Prostate gland (tissue), 2 donors: ENCODE data around the gene TIE1. TPM values are rescaled to one million over a fixed set of nuclear protein-coding genes. Genes with fewer than 3 reads are reported as not detected.

Experiments
- DNase-seq: peaks from one replicate; pipeline ENCODE4 v3.0.0-alpha.2; 2019; ENCODE audit warnings: low spot score
- H3K27ac ChIP-seq, 2 donors: fragments of 200-600 bp; sonication (generic); 2 replicates each; pipeline ENCODE4 v1.5.1; 2017 to 2019
- H3K27me3 ChIP-seq: fragments of 200-600 bp; sonication (generic); replicated peaks from 2 replicates; pipeline ENCODE4 v1.5.1; 2019; ENCODE audit not compliant: insufficient read depth
- H3K36me3 ChIP-seq, 2 donors: fragments of 200-600 bp; sonication (generic); 1 replicate in 1 of 2; 2 replicates in 1 of 2; pipeline versions ENCODE4 v1.5.1 to v1.8.1; 2017 to 2019
- H3K4me1 ChIP-seq: fragments of 200-600 bp; sonication (generic); replicated peaks from 2 replicates; pipeline ENCODE4 v1.5.1; 2019
- H3K4me3 ChIP-seq, 2 donors: fragments of 200-600 bp; sonication (generic); 2 replicates each; pipeline ENCODE4 v1.5.1; 2017 to 2019
- H3K9me3 ChIP-seq: fragments of 200-600 bp; sonication (generic); 2 replicates; pipeline ENCODE4 v1.5.1; 2017
- POLR2A ChIP-seq: fragments of 450-650 bp; IDR thresholded peaks from one replicate; pipeline ENCODE4 v1.6.1; 2016; ENCODE audit warnings: antibody characterized with exemption, mild to moderate bottlenecking
- POLR2AphosphoS5 ChIP-seq: sonication (generic); formaldehyde crosslinking; IDR thresholded peaks from one replicate; pipeline ENCODE4 v1.6.1; 2017; ENCODE audit warnings: antibody characterized with exemption
- WGBS: methylation state at CpG from one replicate; pipeline ENCODE4 v1.1.5; 2018; 5-methylcytosine and 5-hydroxymethylcytosine counted together
- intact Hi-C: fragments of 100-400 bp; cut with DNase I; formaldehyde crosslinking; loops from one replicate; pipeline ENCODE4 v1.14.2; 2022
- total RNA-seq, 2 donors: library from RNA; depleted of rRNA; stranded (reverse); fragments of >200 nt; gene quantifications; one replicate each; pipeline ENCODE4 v1.1.0, GENCODE V29; 2016
- TF ChIP-seq, protein P1 (sequence below), 4 experiments: fragments of 200-600 bp in 2 of 4; fragments of 450-650 bp in 2 of 4; sonication (generic) in 2 of 4; IDR thresholded peaks; 1 replicate in 3 of 4; 2 replicates in 1 of 4; pipeline ENCODE4 v1.5.1; 2016 to 2019; ENCODE audit warnings: antibody characterized with exemption in 4 of 4, mild to moderate bottlenecking in 2 of 4, moderate library complexity in 2 of 4

The TIE1 gene
- total RNA-seq, 2 donors from 2014 or later: 18.7 to 21.7 TPM

DNA sequence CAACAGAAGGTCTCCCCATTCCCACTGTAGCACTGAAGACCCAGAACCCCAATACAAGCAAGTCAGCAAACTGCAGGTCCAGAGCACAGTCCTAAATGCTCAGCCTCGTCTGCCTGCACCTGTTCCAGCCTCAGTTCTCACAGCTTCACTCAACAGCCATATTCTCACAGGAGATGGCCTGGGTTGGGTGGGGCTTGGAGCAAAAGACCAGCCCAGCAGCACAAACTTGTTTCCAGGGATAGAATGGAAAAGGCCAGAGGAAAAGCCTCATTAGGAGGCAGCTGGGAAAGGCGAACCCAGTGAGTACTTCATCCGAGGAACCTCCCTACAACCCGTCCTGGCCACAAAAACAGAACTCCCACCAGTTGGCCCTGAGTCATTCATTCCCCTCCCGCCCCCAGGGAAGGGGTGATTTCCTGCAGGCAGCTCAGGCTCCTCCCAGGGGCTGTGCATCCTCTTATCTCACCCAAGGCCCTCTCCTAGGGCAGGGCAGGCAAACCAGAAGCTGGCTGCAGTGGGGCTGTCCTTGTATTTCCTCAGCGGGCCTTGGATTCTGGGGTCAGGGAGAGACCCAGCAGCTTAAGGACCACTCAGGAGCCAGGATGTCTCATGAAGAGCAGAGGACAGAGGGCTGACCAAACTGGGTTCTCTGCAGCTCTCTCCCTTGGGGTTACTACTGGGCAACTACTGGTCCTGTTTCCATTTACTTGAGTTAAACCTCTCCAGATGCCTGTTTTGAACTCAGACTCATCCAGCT lies 29.4 kb downstream of the TIE1 start:
- Histone ChIP-seq H3K4me3 (no peak overlapping the region), H3K4me1 (no peaks in the 10 kb centered on the region), H3K36me3 (no peaks in the 10 kb centered on the region), H3K27me3 (no peaks in the 10 kb centered on the region), H3K27ac (no peak overlapping the region), H3K9me3 (no peaks in the 10 kb centered on the region)
- intact Hi-C loops: no loop called here
- WGBS: 61% methylated on average over 6 of the region's 6 CpGs
- no peak for DNase-seq
- no peak for TF ChIP-seq POLR2AphosphoS5
- TF ChIP-seq, protein P1, sequence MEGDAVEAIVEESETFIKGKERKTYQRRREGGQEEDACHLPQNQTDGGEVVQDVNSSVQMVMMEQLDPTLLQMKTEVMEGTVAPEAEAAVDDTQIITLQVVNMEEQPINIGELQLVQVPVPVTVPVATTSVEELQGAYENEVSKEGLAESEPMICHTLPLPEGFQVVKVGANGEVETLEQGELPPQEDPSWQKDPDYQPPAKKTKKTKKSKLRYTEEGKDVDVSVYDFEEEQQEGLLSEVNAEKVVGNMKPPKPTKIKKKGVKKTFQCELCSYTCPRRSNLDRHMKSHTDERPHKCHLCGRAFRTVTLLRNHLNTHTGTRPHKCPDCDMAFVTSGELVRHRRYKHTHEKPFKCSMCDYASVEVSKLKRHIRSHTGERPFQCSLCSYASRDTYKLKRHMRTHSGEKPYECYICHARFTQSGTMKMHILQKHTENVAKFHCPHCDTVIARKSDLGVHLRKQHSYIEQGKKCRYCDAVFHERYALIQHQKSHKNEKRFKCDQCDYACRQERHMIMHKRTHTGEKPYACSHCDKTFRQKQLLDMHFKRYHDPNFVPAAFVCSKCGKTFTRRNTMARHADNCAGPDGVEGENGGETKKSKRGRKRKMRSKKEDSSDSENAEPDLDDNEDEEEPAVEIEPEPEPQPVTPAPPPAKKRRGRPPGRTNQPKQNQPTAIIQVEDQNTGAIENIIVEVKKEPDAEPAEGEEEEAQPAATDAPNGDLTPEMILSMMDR (IDR thresholded peaks at IDR 0.05): no peak
- TF ChIP-seq POLR2A: no peak

DNA sequence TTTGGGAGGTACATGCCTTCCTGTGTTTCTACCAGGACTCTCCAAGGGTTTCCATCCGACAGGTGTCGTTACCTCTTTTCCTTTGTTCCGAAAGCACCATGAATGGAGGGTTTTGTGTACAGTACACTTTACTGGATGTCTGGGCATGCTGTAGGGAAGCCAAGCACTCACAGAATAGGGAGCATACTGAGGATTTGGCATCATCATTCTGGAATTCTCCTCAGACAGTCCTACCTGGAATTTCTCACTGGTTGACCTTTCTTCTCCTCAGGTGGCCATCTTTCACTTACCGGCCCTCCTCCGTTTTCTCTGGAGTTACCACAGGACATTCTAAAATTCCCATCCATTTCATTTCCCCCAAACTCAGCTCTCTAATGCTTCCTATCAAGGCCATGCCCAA lies 30.9 kb downstream of the TIE1 start:
- TF ChIP-seq POLR2AphosphoS5 (no peak), POLR2A (no peak)
- TF ChIP-seq, protein P1 (IDR thresholded peaks at IDR 0.05): no peak
- Histone ChIP-seq H3K9me3 (no peaks in the 10 kb centered on the region), H3K36me3 (no peaks in the 10 kb centered on the region), H3K27ac (no peak overlapping the region), H3K27me3 (no peaks in the 10 kb centered on the region), H3K4me3 (no peak overlapping the region), H3K4me1 (no peaks in the 10 kb centered on the region)
- 81% methylated on average over 5 of the region's 5 CpGs for WGBS
- no peak for DNase-seq
- intact Hi-C loops: no loop called here

DNA sequence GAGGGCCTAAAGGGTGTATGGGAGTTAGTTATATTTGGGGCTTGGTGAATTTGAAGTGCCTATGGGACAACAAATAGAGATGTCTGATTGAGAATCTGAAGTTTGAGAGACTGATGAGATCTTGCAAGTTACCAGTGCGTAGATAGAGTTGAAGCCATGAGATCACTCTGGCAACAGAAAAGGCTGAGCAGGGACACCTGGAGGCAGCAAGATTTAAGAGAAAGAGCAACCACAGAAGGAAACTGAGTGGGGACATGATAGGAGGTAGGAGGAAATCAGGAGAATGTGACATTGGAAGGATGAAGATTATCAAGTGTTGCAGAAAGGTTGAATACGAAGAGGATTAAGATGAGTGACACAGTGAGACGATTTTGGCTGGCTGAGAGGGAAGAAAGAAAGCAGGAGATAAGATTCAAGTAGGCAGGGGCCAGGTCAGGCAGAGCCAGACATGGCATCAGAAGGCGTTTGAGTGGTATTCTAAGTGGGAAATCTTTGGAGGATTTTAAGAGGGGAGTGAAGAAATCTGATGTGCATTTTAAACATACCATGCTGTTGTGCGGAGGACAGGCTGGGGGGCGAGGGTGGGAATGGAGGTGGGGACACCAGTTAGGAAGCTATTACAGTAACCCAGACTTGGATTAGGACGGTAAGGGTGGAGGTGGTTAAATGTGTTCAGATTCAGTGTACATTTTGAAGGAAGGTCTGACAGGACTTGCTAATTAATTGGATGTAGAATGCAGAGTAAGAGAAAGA lies 33.8 kb downstream of the TIE1 start:
- intact Hi-C loops: no loop called here
- Histone ChIP-seq H3K4me3 (no peak overlapping the region), H3K4me1 (no peaks in the 10 kb centered on the region), H3K36me3 (no peaks in the 10 kb centered on the region), H3K9me3 (no peaks in the 10 kb centered on the region), H3K27me3 (no peaks in the 10 kb centered on the region), H3K27ac (no peak overlapping the region)
- no peak for DNase-seq
- 77% methylated on average over 7 of the region's 7 CpGs for WGBS
- TF ChIP-seq POLR2A (no peak), POLR2AphosphoS5 (no peak)
- TF ChIP-seq, protein P1 (IDR thresholded peaks at IDR 0.05): no peak

DNA sequence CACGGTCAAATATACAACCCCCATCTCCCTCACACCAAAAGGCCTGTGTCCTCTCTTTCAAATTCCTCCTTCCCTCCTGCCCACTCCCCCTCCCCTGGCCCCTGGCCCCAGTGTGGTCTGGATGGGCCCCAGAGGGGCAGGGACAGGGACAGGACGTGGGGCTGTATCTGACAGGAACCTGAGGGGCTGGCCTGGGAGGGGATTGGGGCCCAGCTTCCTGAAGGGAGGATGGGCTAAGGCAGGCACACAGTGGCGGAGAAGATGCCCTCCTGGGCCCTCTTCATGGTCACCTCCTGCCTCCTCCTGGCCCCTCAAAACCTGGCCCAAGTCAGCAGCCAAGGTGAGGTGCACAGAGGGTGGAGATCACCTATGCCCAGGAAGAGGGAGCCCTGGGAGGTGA lies 36.8 kb downstream of the TIE1 start, which contains the start of gene MPL:
TSS of gene MPL (plus strand) at position 231 of the 400 bp plus-strand sequence. CDS start at position 262, 31 bp downstream.
- 76% methylated on average over 3 of the region's 3 CpGs for WGBS
- DNase-seq: no peak
- Histone ChIP-seq H3K4me1 (no peaks in the 10 kb centered on the region), H3K36me3 (no peaks in the 10 kb centered on the region), H3K27me3 (no peaks in the 10 kb centered on the region), H3K27ac (no peak within 1 kb of the TSS), H3K9me3 (no peaks in the 10 kb centered on the region), H3K4me3 (no peak within 1 kb of the TSS)
- TF ChIP-seq, protein P1 (IDR thresholded peaks at IDR 0.05): no peak
- TF ChIP-seq POLR2A (no peak), POLR2AphosphoS5 (no peak)
- intact Hi-C loops: no loop called here
